K562 (cell line): ENCODE measurements around the gene ACTR3. TPM values are rescaled to one million over a fixed set of nuclear protein-coding genes. Genes with fewer than 3 reads are reported as not detected.

Experiments used
- AFF4 ChIP-seq: sonication (generic); formaldehyde crosslinking; IDR thresholded peaks from 2 replicates; pipeline ENCODE4 v1.8.0; 2023; ENCODE audit warnings: mild to moderate bottlenecking, missing genetic modification reagents
- BACH1 ChIP-seq: fragments of 200-800 bp; sonication (Bioruptor generic); IDR thresholded peaks from 2 replicates; pipeline ENCODE4 v1.6.1; 2016; ENCODE audit warnings: missing genetic modification characterization, missing compliant biosample characterization
- BRF1 ChIP-seq: IDR thresholded peaks from 3 replicates; pipeline ENCODE4 v1.6.1; 2011; ENCODE audit warnings: borderline replicate concordance, mild to moderate bottlenecking; ENCODE audit not compliant: insufficient read length; ENCODE audit errors: extremely low read depth
- CBX1 ChIP-seq: sonication (generic); IDR thresholded peaks from 2 replicates; pipeline ENCODE4 v1.6.1; 2016; ENCODE audit warnings: antibody characterized with exemption, low read depth, mild to moderate bottlenecking
- CEBPB ChIP-seq: fragments of 450-650 bp; IDR thresholded peaks from 2 replicates; pipeline ENCODE4 v1.6.1; 2016; ENCODE audit warnings: missing genetic modification characterization, missing compliant biosample characterization
- DIDO1 ChIP-seq: fragments of 450-650 bp; IDR thresholded peaks from 2 replicates; pipeline ENCODE4 v1.6.1; 2016; ENCODE audit warnings: low read depth, missing biosample characterization, missing genetic modification characterization
- GATA2 ChIP-seq: sonication (generic); formaldehyde crosslinking; IDR thresholded peaks from 2 replicates; pipeline ENCODE4 v1.4.0; 2020; ENCODE audit warnings: mild to moderate bottlenecking, missing genetic modification reagents
- KDM1A ChIP-seq, 2 experiments: fragments of 450-650 bp; IDR thresholded peaks; 2 replicates each; pipeline ENCODE4 v1.6.1; 2016; ENCODE audit warnings: mild to moderate bottlenecking in 2 of 2
- LEF1 ChIP-seq: fragments of 450-650 bp; IDR thresholded peaks from 2 replicates; pipeline ENCODE4 v1.6.1; 2016; ENCODE audit warnings: mild to moderate bottlenecking
- MGA ChIP-seq: fragments of 450-650 bp; IDR thresholded peaks from 2 replicates; pipeline ENCODE4 v1.6.1; 2016; ENCODE audit warnings: mild to moderate bottlenecking, moderate library complexity
- MYBL2 ChIP-seq, 2 experiments: fragments of 450-650 bp in 1 of 2; sonication (generic) in 1 of 2; formaldehyde crosslinking in 1 of 2; IDR thresholded peaks; 2 replicates each; pipeline versions ENCODE4 v1.6.1 to v1.8.1; 2017 to 2022; ENCODE audit warnings: borderline replicate concordance in 1 of 2, inconsistent platforms in 1 of 2, low read depth in 1 of 2, mild to moderate bottlenecking in 1 of 2, missing genetic modification reagents in 1 of 2, moderate library complexity in 1 of 2
- polyA plus RNA-seq, 8 experiments: library from polyadenylated mRNA; depleted of rRNA in 4 of 8; stranded (reverse) in 5 of 8; unstranded in 3 of 8; fragments of >200 nt; fragmentation: Nextera tagmentation in 2 of 8; fragmentation: Illumina TruSeq in 1 of 8; extraction: Ambion mirVana in 2 of 8; extraction: Trizol in 1 of 8; gene quantifications; 2 replicates each; pipeline versions ENCODE4 v1.2.1 to v1.2.3, GENCODE V29; 2011 to 2014; ENCODE audit warnings: inconsistent platforms in 1 of 8, missing spikeins in 1 of 8
- total RNA-seq, 7 experiments: library from RNA; depleted of rRNA in 6 of 7; stranded (reverse); fragments of >200 nt in 6 of 7; fragmentation: Illumina TruSeq in 2 of 7; extraction: Trizol in 2 of 7; gene quantifications; 2 replicates each; pipeline versions ENCODE4 v1.2.1 to v1.2.3, GENCODE V29; 2011 to 2021; ENCODE audit warnings: low replicate concordance in 1 of 7

The ACTR3 gene
- total and polyA plus RNA-seq, 9 of the 15 experiments (the other 6 are each of a cell fraction or from before 2014, with no cell fraction given) = 49.0 to 354 (median 249) TPM

- peak; percentile 48 for TF ChIP-seq MGA
- no peak for TF ChIP-seq DIDO1 (tag)
- peak; percentile 10; the same call in 1 of the 2 replicates for TF ChIP-seq MYBL2 (IDR thresholded peaks at IDR 0.05; ENCODE audit: low read depth)
- no peak for TF ChIP-seq MYBL2 (CRISPR knock-in tag; IDR thresholded peaks at IDR 0.05; ENCODE audit: borderline replicate concordance)
- TF ChIP-seq BACH1 (tag) = 0 out of 2 replicates have a peak, but pooled peaks have one; percentile 35
- 0 out of 2 replicates have a peak, but pooled peaks have one; percentile 33 for TF ChIP-seq LEF1
- peak; percentile 47; the same call in 1 of the 2 replicates for TF ChIP-seq CEBPB
- TF ChIP-seq CBX1 = no peak
- peak in 1 of 2 experiments; percentile 10; a peak in 1 of 4 replicates for TF ChIP-seq KDM1A (IDR thresholded peaks at IDR 0.05)
- 0 out of 2 replicates have a peak, but pooled peaks have one; percentile 75 for TF ChIP-seq AFF4 (CRISPR knock-in tag)
- TF ChIP-seq GATA2 (CRISPR knock-in tag) = 0 out of 2 replicates have a peak, but pooled peaks have one; percentile 29
- no peak for TF ChIP-seq BRF1
Measured at GRCh38 chr2:113892004-113892710, 2.3 kb downstream of the ACTR3 start (continued).
